Pancreas (tissue), 10 donors: ENCODE results near the gene HOXA9. TPM values are rescaled to one million over a fixed set of nuclear protein-coding genes. Genes with fewer than 3 reads are reported as not detected.
A peak's percentile ranks its signal among the peaks of the same experiment; 100 is the strongest.

Source experiments
- ATAC-seq, 4 donors: fragments of 200-7000 bp; cut with Tn5 transposase; one replicate each; pipeline versions ENCODE4 v1.8.0 to v1.9.1; 2020; ENCODE audit warnings: mild to moderate bottlenecking in 4 of 4, moderate library complexity in 4 of 4
- DNase-seq, 6 donors: peaks; one replicate each; pipeline ENCODE4 v3.0.0-alpha.2; 2020
- FAIRE-seq: peaks from 2 replicates; lab custom pipeline; 2012; peaks lifted over from hg19 to GRCh38; lab: Jason Lieb, UNC
- H3K27ac ChIP-seq, 4 donors: fragments of 200-600 bp; sonication (generic); 1 replicate in 3 of 4; 2 replicates in 1 of 4; pipeline versions ENCODE4 v1.5.0 to v1.8.0; 2020
- H3K27me3 ChIP-seq, 4 donors: fragments of 200-600 bp; one replicate each; pipeline ENCODE4 v1.8.0; 2021
- H3K36me3 ChIP-seq, 3 donors: fragments of 200-600 bp; sonication (generic) in 1 of 3; one replicate each; pipeline versions ENCODE4 v1.5.0 to v1.8.0; 2020 to 2021
- H3K4me1 ChIP-seq, 3 donors: fragments of 200-600 bp; one replicate each; pipeline ENCODE4 v1.8.0; 2021
- H3K4me3 ChIP-seq, 4 donors: fragments of 200-600 bp; sonication (generic) in 2 of 4; one replicate each; pipeline versions ENCODE4 v1.5.0 to v1.8.0; 2020 to 2021
- H3K9me3 ChIP-seq, 4 donors: fragments of 200-600 bp; one replicate each; pipeline ENCODE4 v1.8.0; 2021
- CTCF ChIP-seq, 4 donors: fragments of 200-600 bp; sonication (generic) in 3 of 4; IDR thresholded peaks; one replicate each; pipeline versions ENCODE4 v1.5.0 to v1.8.0; 2021; ENCODE audit warnings: antibody characterized with exemption in 4 of 4
- WGBS, 2 donors: extraction: QIAGEN DNeasy Blood & Tissue Kit; methylation state at CpG; one replicate each; pipeline ENCODE4 v1.1.7; 2013; 5-methylcytosine and 5-hydroxymethylcytosine counted together
- intact Hi-C, 3 donors: fragments of 100-400 bp; cut with DNase I; formaldehyde crosslinking; loops; one replicate each; pipeline versions ENCODE4 v1.11.1 to v1.14.2; 2022
- polyA plus RNA-seq, 2 donors: library from polyadenylated mRNA; stranded (reverse); fragments of 200-250 nt; gene quantifications; one replicate each; pipeline ENCODE4 v1.2.3, GENCODE V29; 2013
- total RNA-seq, 6 donors: library from RNA; stranded (reverse); fragmentation: NEBNext Ultra II Directional in 4 of 6; extraction: Animal tissue kit (Norgen Biotek cat#: 25700) in 4 of 6; gene quantifications; one replicate each; pipeline versions ENCODE4 v1.2.1 to v1.2.4, GENCODE V29; 2021 to 2023
- donor health status: healthy with polysubstance abuse.
- donor health status: DM: no; HTN: no; CAD: no; lungs with moderate emphysema.
- donor health status: DM: no; HTN: no; CAD: no.
- donor health status: control.
- donor health status: control.
- donor health status: Bipolar disorder and iron deficiency.
- donor health status: DM: yes; HTN: yes; CAD: no.
- donor health status: DM: no; HTN: no; CAD: no.
- donor health status: DM: no; HTN: no; CAD: no.
- donor health status: DM: yes; HTN: yes; CAD: no.

HOXA9 gene
- total and polyA plus RNA-seq, 8 donors = 0.09 to 0.13 TPM; not detected in 6

DNA sequence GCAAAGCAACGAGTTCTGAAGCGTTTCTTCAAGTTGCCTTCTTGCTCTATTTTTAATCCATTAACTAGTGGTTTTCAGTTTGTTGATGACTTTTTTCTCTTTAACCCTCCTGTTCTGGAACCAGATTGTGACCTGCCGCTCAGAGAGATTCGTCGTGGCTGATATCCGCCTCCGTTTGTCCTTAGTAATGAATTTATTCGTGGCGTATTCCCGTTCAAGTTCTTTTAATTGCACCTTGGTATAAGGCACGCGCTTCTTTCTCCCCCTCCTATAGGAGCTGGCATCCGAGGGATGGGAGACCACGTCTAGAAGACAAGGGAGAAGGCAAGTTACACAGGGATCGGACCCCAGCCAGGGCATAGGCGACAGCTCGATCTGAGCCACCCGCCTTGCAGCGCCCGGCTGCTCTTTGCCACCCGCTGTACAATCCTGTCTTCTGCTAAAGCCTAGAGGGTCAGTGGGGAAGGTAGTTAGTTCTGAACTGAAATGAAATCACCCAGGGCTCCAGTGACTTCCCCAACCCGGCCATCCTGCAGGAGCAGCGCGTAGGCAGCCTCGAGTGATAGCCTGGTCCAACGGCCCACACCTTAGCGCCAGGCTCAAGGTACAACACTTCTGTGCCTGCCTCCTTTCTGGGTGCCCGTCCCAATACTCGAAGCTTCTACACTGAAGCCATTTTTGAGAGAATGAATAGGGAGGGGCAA lies 33.0 kb upstream of the HOXA9 start:
- FAIRE-seq (no peak), DNase-seq (peak in 1 of 6 donors; percentile 49), ATAC-seq (no peak)
- TF ChIP-seq CTCF (IDR thresholded peaks at IDR 0.05) = no peak
- no peak overlapping the region for H3K27ac ChIP-seq
- H3K4me1 ChIP-seq = peaks cover 0 to 10% (median 6%) of the 10 kb centered on the region in 3 donors
- no peak overlapping the region for H3K4me3 ChIP-seq
- WGBS, 2 donors = 15% methylated on average over 29 of the region's 29 CpGs
- H3K9me3 ChIP-seq = no peaks in the 10 kb centered on the region
- peaks cover 0 to 83% (median 36%) of the 10 kb centered on the region in 4 donors for H3K27me3 ChIP-seq
- intact Hi-C loops = loop anchor here in 2 of 3 donors (10.0 kb wide), 2 partner anchors 727 to 827 kb away; no protein-coding TSS in a partner anchor
- H3K36me3 ChIP-seq = no peaks in the 10 kb centered on the region

- FAIRE-seq (peak; percentile 65), ATAC-seq (no peak), DNase-seq (no peak)
- no peaks in the 10 kb centered on the region for H3K9me3 ChIP-seq
- H3K27ac ChIP-seq = no peak overlapping the region
- H3K4me3 ChIP-seq = no peak overlapping the region
- 20 to 21% methylated on average over 18 of the region's 18 CpGs for WGBS, 2 donors
- no peaks in the 10 kb centered on the region for H3K36me3 ChIP-seq
- H3K4me1 ChIP-seq = peaks cover 0 to 17% (median 6%) of the 10 kb centered on the region in 3 donors
- intact Hi-C loops = loop anchor here in 2 of 3 donors (10.0 kb wide), 2 partner anchors 727 to 827 kb away; no protein-coding TSS in a partner anchor
- H3K27me3 ChIP-seq = peaks cover 0 to 83% (median 38%) of the 10 kb centered on the region in 4 donors
- no peak for TF ChIP-seq CTCF (IDR thresholded peaks at IDR 0.05)
Measured at GRCh38 chr7:27197137-27198042, 32.1 kb upstream of the HOXA9 start.

DNA sequence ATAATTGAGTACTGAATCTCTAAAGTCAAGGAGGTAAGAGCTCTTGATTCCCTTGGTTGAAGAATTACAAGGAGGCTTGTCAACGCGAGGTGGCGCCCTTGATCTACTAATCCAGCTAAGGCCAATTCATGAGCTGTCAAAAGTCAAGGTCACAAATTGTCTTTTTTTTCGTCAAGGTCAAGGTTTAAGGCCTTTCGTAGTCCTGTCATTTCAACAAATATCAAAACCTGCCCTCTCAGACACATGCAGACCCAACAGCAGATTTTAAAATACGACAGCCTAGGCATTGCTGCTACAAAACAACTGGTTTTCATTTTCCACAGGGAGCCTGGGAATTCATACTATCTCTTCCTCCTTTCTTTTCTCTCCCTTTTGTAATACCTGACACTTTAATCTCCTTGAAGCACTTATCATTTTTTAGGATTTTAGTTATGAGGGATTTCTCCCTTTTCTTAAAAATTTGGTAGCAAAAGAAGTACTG lies 31.0 kb upstream of the HOXA9 start:
- no peak overlapping the region for H3K4me3 ChIP-seq
- intact Hi-C loops = loop anchor here in 2 of 3 donors (10.0 kb wide), 2 partner anchors 728 to 828 kb away; no protein-coding TSS in a partner anchor
- DNase-seq = peak in 5 of 6 donors; percentile 47 to 90 (median 71)
- WGBS, 2 donors = 3 to 4% methylated on average over 6 of the region's 6 CpGs
- H3K36me3 ChIP-seq = no peaks in the 10 kb centered on the region
- H3K27ac ChIP-seq = no peak overlapping the region
- FAIRE-seq = peak; percentile 29
- H3K27me3 ChIP-seq = peaks cover 0 to 88% (median 41%) of the 10 kb centered on the region in 4 donors
- ATAC-seq = peak in 3 of 4 donors; percentile 48 to 63 (median 63)
- no peaks in the 10 kb centered on the region for H3K9me3 ChIP-seq
- peaks cover 0 to 17% (median 6%) of the 10 kb centered on the region in 3 donors for H3K4me1 ChIP-seq
- TF ChIP-seq CTCF (IDR thresholded peaks at IDR 0.05) = peak; percentile 15 to 69 (median 60)

DNA sequence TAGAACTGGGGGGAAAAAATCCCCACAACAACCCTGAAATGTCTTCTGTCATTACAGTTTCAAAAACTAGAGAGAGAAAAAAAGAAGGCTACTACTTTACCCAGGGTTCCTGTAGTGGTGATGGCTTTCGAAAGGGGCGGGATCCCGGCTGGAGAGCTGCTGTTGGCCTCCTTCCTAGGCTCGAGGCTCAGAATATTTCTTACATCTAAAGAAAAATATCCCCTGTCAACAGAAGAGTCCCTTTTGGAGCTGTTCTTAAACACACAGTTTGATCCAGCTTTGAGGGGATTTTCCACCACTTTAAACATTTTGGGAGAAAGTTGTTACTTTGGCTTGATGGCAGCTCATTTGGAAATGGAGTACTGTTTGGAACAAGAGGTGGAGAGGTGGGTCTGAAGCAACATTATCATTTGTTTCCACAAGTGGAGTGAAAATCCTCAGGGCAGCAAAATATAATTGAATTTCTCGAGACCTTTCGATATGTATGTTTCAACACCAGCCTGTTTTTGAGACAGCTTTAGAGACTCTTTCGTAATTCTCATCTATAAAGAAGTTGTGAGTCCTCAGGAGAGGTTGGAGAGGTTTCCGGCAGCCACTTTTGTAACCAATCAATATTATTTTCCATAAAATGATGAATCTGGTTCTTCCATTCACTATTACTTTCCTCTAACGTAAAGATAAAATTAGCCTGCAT lies 29.5 kb upstream of the HOXA9 start:
- no peaks in the 10 kb centered on the region for H3K9me3 ChIP-seq
- H3K4me3 ChIP-seq = no peak overlapping the region
- intact Hi-C loops = loop anchor here in 2 of 3 donors (10.0 kb wide), 2 partner anchors 730 to 830 kb away; no protein-coding TSS in a partner anchor
- ATAC-seq (no peak), FAIRE-seq (no peak), DNase-seq (peak in 1 of 6 donors; percentile 30)
- H3K27ac ChIP-seq = no peak overlapping the region
- TF ChIP-seq CTCF (IDR thresholded peaks at IDR 0.05) = no peak
- 23 to 34% methylated on average over 9 of the region's 9 CpGs for WGBS, 2 donors
- peaks cover 4 to 91% (median 44%) of the 10 kb centered on the region in 4 donors for H3K27me3 ChIP-seq
- no peaks in the 10 kb centered on the region for H3K36me3 ChIP-seq
- H3K4me1 ChIP-seq = peaks cover 0 to 12% (median 0%) of the 10 kb centered on the region in 3 donors
